ENCODE results near the gene FAHD1. TPM values are rescaled to one million over a fixed set of nuclear protein-coding genes. Genes with fewer than 3 reads are reported as not detected.

Gene FAHD1
- total RNA-seq, 4 donors from 2014 or later = 20.4 to 43.2 (median 39.5) TPM

DNA sequence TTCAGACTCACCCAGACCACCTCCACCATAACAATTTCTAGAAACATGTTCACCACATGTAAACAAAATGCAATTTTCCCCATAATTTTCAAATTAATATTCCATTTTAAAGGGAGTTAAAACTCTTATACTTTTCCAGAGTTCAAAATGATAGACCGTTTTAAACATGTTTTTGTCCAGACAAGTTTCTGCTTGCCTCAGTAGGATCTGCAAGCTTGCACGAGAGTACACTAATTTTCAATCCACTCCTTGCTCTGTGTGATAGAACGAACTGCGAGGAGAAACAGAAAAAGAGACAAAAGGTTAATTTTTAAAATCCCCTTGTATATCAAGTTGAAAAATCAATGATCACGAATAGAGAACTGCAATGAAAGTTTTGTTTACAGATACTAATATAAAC, 7.1 kb downstream of the FAHD1 start:
- 73% methylated on average over 5 of the region's 5 CpGs for WGBS
- no peak for TF ChIP-seq EP300 (IDR thresholded peaks at IDR 0.05)
- no peak for TF ChIP-seq POLR2A (IDR thresholded peaks at IDR 0.05; ENCODE audit: low read depth)
- TF ChIP-seq POLR2AphosphoS5 (IDR thresholded peaks at IDR 0.05) = no peak
- TF ChIP-seq CTCF (IDR thresholded peaks at IDR 0.05) = no peak
- peaks cover 0 to 20% (median 10%) of the 10 kb centered on the region in 4 donors for H3K36me3 ChIP-seq

DNA sequence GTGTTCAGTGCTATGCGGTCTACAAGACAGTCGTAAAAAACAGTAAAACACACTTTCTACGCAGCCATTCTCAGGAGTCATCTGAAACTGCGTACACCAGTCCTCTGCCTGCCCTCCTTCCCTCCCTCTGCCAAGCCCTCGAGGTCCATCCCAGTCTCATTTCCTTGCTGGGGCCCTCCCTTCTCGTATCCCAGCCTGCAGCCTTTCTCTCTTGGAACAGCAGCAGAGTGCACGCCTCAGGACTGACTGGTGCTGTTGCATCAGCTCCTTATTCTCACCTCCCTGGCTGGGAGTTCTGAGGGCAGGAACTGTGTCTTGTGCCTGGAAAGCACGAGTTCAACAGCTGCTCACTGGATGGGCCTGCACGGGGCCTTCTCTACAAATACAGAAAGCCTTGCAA, 12.5 kb downstream of the FAHD1 start:
- Histone ChIP-seq H3K27me3 (no peaks in the 10 kb centered on the region), H3K9me3 (no peaks in the 10 kb centered on the region), H3K36me3 (peaks cover 0 to 10% (median 0%) of the 10 kb centered on the region in 4 donors), H3K4me1 (no peaks in the 10 kb centered on the region), H3K4me3 (no peak overlapping the region), H3K27ac (replicated peaks in 1 of 4) (no peak overlapping the region)
- 71% methylated on average over 9 of the region's 9 CpGs for WGBS
- DNase-seq (ENCODE audit: extremely low spot score) = no peak
- TF ChIP-seq EP300 (IDR thresholded peaks at IDR 0.05) (no peak), CTCF (IDR thresholded peaks at IDR 0.05) (no peak), POLR2AphosphoS5 (IDR thresholded peaks at IDR 0.05) (no peak), POLR2A (IDR thresholded peaks at IDR 0.05; ENCODE audit: low read depth) (no peak)
- intact Hi-C loops (cut with DNase I) = no loop called here

More for the DNA sequence above, 7.1 kb downstream of the FAHD1 start:
- no peak overlapping the region for H3K4me3 ChIP-seq
- intact Hi-C loops (cut with DNase I) = no loop called here
- no peaks in the 10 kb centered on the region for H3K9me3 ChIP-seq
- no peaks in the 10 kb centered on the region for H3K27me3 ChIP-seq
- no peak overlapping the region for H3K27ac ChIP-seq (replicated peaks in 1 of 4)
- H3K4me1 ChIP-seq = peaks cover 3 to 15% (median 8%) of the 10 kb centered on the region in 4 donors
- DNase-seq (ENCODE audit: extremely low spot score) = no peak

DNA sequence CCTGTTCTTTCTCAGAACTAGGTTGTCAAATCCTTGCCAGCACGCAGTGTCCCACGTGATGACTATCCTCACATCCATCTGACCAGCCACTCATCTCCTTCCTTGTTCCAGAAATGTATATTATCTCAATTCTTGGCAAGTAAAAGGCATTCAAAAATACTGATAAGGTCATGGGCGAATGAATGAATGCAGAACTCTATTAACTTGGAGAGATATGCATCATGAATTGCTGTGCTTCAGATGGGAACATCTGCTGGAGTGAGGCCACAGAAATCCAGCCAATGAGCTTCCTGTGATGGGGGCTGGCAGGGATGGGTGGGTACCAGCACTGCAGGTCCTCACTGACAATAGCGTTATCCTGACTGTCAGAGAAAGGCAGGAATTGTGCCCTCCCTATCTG, 19.0 kb downstream of the FAHD1 start:
- no peak for TF ChIP-seq EP300 (IDR thresholded peaks at IDR 0.05)
- no peak for TF ChIP-seq POLR2AphosphoS5 (IDR thresholded peaks at IDR 0.05)
- no peak for TF ChIP-seq CTCF (IDR thresholded peaks at IDR 0.05)
- no peak for TF ChIP-seq POLR2A (IDR thresholded peaks at IDR 0.05; ENCODE audit: low read depth)
- H3K27ac ChIP-seq (replicated peaks in 1 of 4) = no peak overlapping the region
- H3K9me3 ChIP-seq = no peaks in the 10 kb centered on the region
- peaks cover 0 to 14% (median 0%) of the 10 kb centered on the region in 4 donors for H3K27me3 ChIP-seq
- intact Hi-C loops (cut with DNase I) = no loop called here
- H3K36me3 ChIP-seq = no peaks in the 10 kb centered on the region
- WGBS = 49% methylated on average over 4 of the region's 4 CpGs
- no peak for DNase-seq (ENCODE audit: extremely low spot score)
- H3K4me1 ChIP-seq = no peaks in the 10 kb centered on the region
- H3K4me3 ChIP-seq = no peak overlapping the region

- H3K4me1 ChIP-seq = no peaks in the 10 kb centered on the region
- H3K27ac ChIP-seq (replicated peaks in 1 of 4) = no peak overlapping the region
- TF ChIP-seq CTCF (IDR thresholded peaks at IDR 0.05) (no peak), POLR2AphosphoS5 (IDR thresholded peaks at IDR 0.05) (no peak), POLR2A (IDR thresholded peaks at IDR 0.05; ENCODE audit: low read depth) (no peak)
- peaks cover 0 to 17% (median 0%) of the 10 kb centered on the region in 4 donors for H3K27me3 ChIP-seq
- H3K9me3 ChIP-seq = no peaks in the 10 kb centered on the region
- no peak for DNase-seq (ENCODE audit: extremely low spot score)
- 81% methylated on average over 1 of the region's 1 CpG for WGBS
- no peak overlapping the region for H3K4me3 ChIP-seq
- H3K36me3 ChIP-seq = no peaks in the 10 kb centered on the region
- intact Hi-C loops (cut with DNase I) = no loop called here
Observed at GRCh38 chr16:1846416-1846815, 19.4 kb downstream of the FAHD1 start.

DNA sequence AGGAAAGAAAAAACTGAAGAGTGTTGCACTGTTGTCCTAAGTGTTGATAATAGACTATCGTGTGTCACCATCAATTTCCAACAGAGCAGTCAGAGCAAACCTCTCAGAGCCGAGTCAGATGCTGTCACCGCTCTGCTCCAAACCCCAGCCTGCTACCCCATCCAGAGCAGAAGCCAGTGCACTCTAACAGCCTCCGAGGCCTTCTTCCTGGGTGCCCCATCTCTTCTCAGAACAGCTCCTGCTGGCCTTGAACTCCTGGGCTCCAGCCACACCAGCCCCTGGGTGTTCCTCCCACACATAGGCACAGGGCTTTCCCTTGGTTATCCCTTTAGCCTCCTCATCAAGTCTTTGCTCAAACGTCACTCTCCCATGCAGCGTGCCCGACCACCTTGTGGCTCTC, 24.0 kb downstream of the FAHD1 start:
- Histone ChIP-seq H3K36me3 (no peaks in the 10 kb centered on the region), H3K9me3 (no peaks in the 10 kb centered on the region), H3K27me3 (peaks cover 0 to 33% (median 3%) of the 10 kb centered on the region in 4 donors), H3K4me1 (no peaks in the 10 kb centered on the region), H3K4me3 (no peak overlapping the region), H3K27ac (replicated peaks in 1 of 4) (no peak overlapping the region)
- intact Hi-C loops (cut with DNase I) = no loop called here
- TF ChIP-seq CTCF (IDR thresholded peaks at IDR 0.05) (no peak), EP300 (IDR thresholded peaks at IDR 0.05) (no peak), POLR2AphosphoS5 (IDR thresholded peaks at IDR 0.05) (no peak), POLR2A (IDR thresholded peaks at IDR 0.05; ENCODE audit: low read depth) (no peak)
- WGBS = 72% methylated on average over 7 of the region's 7 CpGs
- no peak for DNase-seq (ENCODE audit: extremely low spot score)
